ENCODE data around the gene RPP25L.

DNA sequence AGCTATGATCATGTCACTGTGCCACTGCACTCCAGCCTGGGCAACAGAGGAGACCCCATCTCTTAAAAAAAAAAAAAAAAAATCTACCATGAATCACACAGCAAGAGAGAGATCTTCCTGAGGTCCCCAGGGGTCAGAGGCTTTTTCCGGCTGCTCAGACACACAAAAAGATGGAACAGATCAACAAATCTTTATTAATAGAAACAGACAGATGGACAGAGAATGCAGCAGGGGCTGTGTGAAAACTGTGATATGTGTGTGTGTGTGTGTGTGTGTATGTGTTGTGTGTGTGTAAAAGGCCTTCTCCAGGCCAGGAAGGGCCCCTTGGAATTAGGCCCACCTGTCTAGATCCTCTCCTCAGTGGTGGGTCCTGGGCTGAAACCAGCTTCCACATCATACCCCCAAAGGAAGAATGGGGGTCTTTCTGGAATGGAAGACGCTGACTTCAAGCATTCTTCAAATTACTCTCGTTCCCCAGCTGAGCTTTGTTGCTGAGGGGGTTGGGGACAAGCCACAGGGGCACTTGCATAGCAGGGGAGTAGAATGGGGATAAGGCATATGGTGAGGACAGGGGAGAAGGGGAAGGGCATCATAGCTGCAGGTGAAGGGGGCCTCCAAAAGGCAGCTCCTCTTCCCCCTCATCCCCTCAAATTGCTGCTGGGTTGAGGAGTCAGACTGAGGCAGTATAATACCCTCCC lies 22.8 kb upstream of the RPP25L start:
- TF ChIP-seq, protein P1, sequence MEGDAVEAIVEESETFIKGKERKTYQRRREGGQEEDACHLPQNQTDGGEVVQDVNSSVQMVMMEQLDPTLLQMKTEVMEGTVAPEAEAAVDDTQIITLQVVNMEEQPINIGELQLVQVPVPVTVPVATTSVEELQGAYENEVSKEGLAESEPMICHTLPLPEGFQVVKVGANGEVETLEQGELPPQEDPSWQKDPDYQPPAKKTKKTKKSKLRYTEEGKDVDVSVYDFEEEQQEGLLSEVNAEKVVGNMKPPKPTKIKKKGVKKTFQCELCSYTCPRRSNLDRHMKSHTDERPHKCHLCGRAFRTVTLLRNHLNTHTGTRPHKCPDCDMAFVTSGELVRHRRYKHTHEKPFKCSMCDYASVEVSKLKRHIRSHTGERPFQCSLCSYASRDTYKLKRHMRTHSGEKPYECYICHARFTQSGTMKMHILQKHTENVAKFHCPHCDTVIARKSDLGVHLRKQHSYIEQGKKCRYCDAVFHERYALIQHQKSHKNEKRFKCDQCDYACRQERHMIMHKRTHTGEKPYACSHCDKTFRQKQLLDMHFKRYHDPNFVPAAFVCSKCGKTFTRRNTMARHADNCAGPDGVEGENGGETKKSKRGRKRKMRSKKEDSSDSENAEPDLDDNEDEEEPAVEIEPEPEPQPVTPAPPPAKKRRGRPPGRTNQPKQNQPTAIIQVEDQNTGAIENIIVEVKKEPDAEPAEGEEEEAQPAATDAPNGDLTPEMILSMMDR (conservative IDR thresholded peaks at IDR 0.05; ENCODE audit: low read depth, low read length) = no peak
- no peak for TF ChIP-seq RAD21 (IDR thresholded peaks at IDR 0.05; ENCODE audit: low read length)
- TF ChIP-seq POLR2A (IDR thresholded peaks at IDR 0.05; ENCODE audit: low read depth, low read length) = no peak
- TF ChIP-seq NFE2L2 (IDR thresholded peaks at IDR 0.05; ENCODE audit: low read depth, low read length) = no peak
- no peak for TF ChIP-seq CEBPB (IDR thresholded peaks at IDR 0.05; ENCODE audit: low read depth, low read length)
- no peak for TF ChIP-seq RCOR1 (IDR thresholded peaks at IDR 0.05; ENCODE audit: insufficient replicate concordance, low read length)
- TF ChIP-seq FOS (IDR thresholded peaks at IDR 0.05; ENCODE audit: low read depth, low read length) = no peak
- TF ChIP-seq, protein P2, sequence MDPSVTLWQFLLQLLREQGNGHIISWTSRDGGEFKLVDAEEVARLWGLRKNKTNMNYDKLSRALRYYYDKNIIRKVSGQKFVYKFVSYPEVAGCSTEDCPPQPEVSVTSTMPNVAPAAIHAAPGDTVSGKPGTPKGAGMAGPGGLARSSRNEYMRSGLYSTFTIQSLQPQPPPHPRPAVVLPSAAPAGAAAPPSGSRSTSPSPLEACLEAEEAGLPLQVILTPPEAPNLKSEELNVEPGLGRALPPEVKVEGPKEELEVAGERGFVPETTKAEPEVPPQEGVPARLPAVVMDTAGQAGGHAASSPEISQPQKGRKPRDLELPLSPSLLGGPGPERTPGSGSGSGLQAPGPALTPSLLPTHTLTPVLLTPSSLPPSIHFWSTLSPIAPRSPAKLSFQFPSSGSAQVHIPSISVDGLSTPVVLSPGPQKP (IDR thresholded peaks at IDR 0.05; ENCODE audit: borderline replicate concordance, low read depth, low read length) = no peak
- TF ChIP-seq, protein P3, sequence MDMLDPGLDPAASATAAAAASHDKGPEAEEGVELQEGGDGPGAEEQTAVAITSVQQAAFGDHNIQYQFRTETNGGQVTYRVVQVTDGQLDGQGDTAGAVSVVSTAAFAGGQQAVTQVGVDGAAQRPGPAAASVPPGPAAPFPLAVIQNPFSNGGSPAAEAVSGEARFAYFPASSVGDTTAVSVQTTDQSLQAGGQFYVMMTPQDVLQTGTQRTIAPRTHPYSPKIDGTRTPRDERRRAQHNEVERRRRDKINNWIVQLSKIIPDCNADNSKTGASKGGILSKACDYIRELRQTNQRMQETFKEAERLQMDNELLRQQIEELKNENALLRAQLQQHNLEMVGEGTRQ (IDR thresholded peaks at IDR 0.05; ENCODE audit: low read depth, low read length) = no peak
- no peak for TF ChIP-seq MXI1 (IDR thresholded peaks at IDR 0.05; ENCODE audit: borderline replicate concordance, low read depth, low read length)
- no peak for TF ChIP-seq CHD1 (IDR thresholded peaks at IDR 0.05; ENCODE audit: low read depth, low read length)
- no peak for TF ChIP-seq MAZ (IDR thresholded peaks at IDR 0.05; ENCODE audit: borderline replicate concordance, low read depth, low read length)
- no peak for TF ChIP-seq RFX5 (IDR thresholded peaks at IDR 0.05; ENCODE audit: low read depth, low read length)

All from IMR-90 (cell line).